CD4-positive, alpha-beta T cell treated with Interleukin-15 for 4 hours (primary cell): ENCODE results near the gene TMEM174.

Experiments used
- DNase-seq: peaks from one replicate; pipeline ENCODE4 v3.0.0-alpha.2; 2020; ENCODE audit warnings: low spot score

Gene TMEM174

GRCh38 chr5:73172951-73173350 lies at the start of gene TMEM174:
TSS of gene TMEM174 (plus strand) at chr5:73173193. CDS start at chr5:73173244, 51 bp downstream.
- no peak for DNase-seq

- no peak for DNase-seq
Measured at GRCh38 chr5:73125289-73125688, 47.7 kb upstream of the TMEM174 start.

- no peak for DNase-seq
Measured at GRCh38 chr5:73126381-73126780, 46.6 kb upstream of the TMEM174 start.

- no peak for DNase-seq
Measured at GRCh38 chr5:73126957-73127356, 46.0 kb upstream of the TMEM174 start.

- DNase-seq = no peak
Measured at GRCh38 chr5:73129143-73129542, 43.9 kb upstream of the TMEM174 start.

- DNase-seq = no peak
Measured at GRCh38 chr5:73130811-73131210, 42.2 kb upstream of the TMEM174 start.

- DNase-seq = no peak
Measured at GRCh38 chr5:73131711-73132425, 41.1 kb upstream of the TMEM174 start.

GRCh38 chr5:73132759-73133158 lies 40.2 kb upstream of the TMEM174 start:
- DNase-seq = no peak

GRCh38 chr5:73135021-73135420 lies 38.0 kb upstream of the TMEM174 start:
- DNase-seq = no peak

- DNase-seq = no peak
Measured at GRCh38 chr5:73135429-73136054, 37.5 kb upstream of the TMEM174 start.

GRCh38 chr5:73136055-73136562 lies 36.9 kb upstream of the TMEM174 start:
- DNase-seq = no peak

GRCh38 chr5:73137563-73138530 lies 35.1 kb upstream of the TMEM174 start:
- DNase-seq = no peak

- no peak for DNase-seq
Measured at GRCh38 chr5:73139485-73139884, 33.5 kb upstream of the TMEM174 start.

- DNase-seq = no peak
Measured at GRCh38 chr5:73140801-73141200, 32.2 kb upstream of the TMEM174 start.

GRCh38 chr5:73142035-73142434 lies 31.0 kb upstream of the TMEM174 start:
- DNase-seq = no peak

- no peak for DNase-seq
Measured at GRCh38 chr5:73143716-73144115, 29.3 kb upstream of the TMEM174 start.

- no peak for DNase-seq
Measured at GRCh38 chr5:73149540-73149939, 23.5 kb upstream of the TMEM174 start.

- DNase-seq = no peak
Measured at GRCh38 chr5:73150876-73151275, 22.1 kb upstream of the TMEM174 start.

- no peak for DNase-seq
Measured at GRCh38 chr5:73151766-73152410, 21.1 kb upstream of the TMEM174 start.

GRCh38 chr5:73152411-73153388 lies 20.3 kb upstream of the TMEM174 start:
- DNase-seq = no peak

- no peak for DNase-seq
Measured at GRCh38 chr5:73153513-73153912, 19.5 kb upstream of the TMEM174 start.
